ENCODE data around the gene CNKSR3.

The CNKSR3 gene

DNA sequence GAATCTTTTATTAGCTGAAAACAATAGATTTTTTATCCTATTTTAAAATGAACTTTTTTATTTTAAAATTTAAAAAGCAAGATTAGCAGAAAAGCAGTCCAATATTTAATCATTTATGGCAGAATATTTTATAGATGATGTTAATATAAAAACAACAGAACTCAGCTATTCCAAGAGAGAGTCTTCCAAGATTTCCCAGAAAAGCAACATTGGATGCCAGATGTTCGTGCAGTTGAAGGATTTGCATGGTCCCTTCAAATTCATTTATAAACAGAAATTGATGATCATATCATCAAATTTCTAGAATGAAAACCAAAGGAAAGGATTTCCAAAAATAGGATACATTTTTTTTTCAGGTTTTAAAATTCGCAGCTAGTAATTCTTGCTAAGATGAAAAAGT, 25.4 kb upstream of the CNKSR3 start:
- Histone ChIP-seq H3K4me3 (no peak overlapping the region), H3K9ac (ENCODE audit: insufficient read length) (no peak overlapping the region), H3K27ac (no peak overlapping the region), H3K36me3 (ENCODE audit: insufficient read depth, low read length) (no peaks in the 10 kb centered on the region), H3K9me3 (ENCODE audit: low read depth, low read length) (no peaks in the 10 kb centered on the region)
- no peak for DNase-seq (ENCODE audit: low read depth, low spot score)
- TF ChIP-seq FOXP2 (optimal IDR thresholded peaks at IDR 0.05; ENCODE audit: control extremely low read depth, extremely low read length, insufficient read depth) (no peak), EZH2 (IDR thresholded peaks at IDR 0.05) (no peak), POLR2AphosphoS5 (IDR thresholded peaks at IDR 0.05; ENCODE audit: borderline replicate concordance, low read depth, low read length) (no peak)

DNA sequence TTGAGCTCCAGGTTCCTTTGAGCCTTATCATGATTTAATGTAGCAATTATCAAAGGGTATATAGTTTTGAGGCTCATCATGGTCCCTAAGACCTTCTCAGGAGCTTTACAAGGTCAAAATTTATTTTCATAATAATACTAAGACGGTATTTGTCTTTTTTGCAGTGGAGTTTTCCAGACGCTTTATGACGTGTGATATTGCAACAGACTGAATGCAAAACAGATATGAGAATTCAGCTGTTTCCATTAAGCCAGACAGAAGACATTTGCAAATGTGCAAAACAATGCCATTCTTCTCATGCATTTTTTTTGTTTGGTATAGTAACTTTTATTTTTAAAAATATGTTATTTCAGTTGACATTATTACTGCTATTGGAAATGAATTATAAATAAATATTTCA, 24.7 kb upstream of the CNKSR3 start:
- no peaks in the 10 kb centered on the region for H3K9me3 ChIP-seq (ENCODE audit: low read depth, low read length)
- DNase-seq (ENCODE audit: low read depth, low spot score), result no peak
- no peak overlapping the region for H3K27ac ChIP-seq
- H3K9ac ChIP-seq (ENCODE audit: insufficient read length), result no peak overlapping the region
- TF ChIP-seq POLR2AphosphoS5 (IDR thresholded peaks at IDR 0.05; ENCODE audit: borderline replicate concordance, low read depth, low read length) (no peak), EZH2 (IDR thresholded peaks at IDR 0.05) (no peak), FOXP2 (optimal IDR thresholded peaks at IDR 0.05; ENCODE audit: control extremely low read depth, extremely low read length, insufficient read depth) (no peak)
- no peaks in the 10 kb centered on the region for H3K36me3 ChIP-seq (ENCODE audit: insufficient read depth, low read length)
- no peak overlapping the region for H3K4me3 ChIP-seq

- H3K9ac ChIP-seq (ENCODE audit: insufficient read length), result no peak overlapping the region
- no peak overlapping the region for H3K4me3 ChIP-seq
- H3K27ac ChIP-seq, result no peak overlapping the region
- no peaks in the 10 kb centered on the region for H3K36me3 ChIP-seq (ENCODE audit: insufficient read depth, low read length)
- DNase-seq (ENCODE audit: low read depth, low spot score), result no peak
- no peaks in the 10 kb centered on the region for H3K9me3 ChIP-seq (ENCODE audit: low read depth, low read length)
- TF ChIP-seq POLR2AphosphoS5 (IDR thresholded peaks at IDR 0.05; ENCODE audit: borderline replicate concordance, low read depth, low read length) (no peak), FOXP2 (optimal IDR thresholded peaks at IDR 0.05; ENCODE audit: control extremely low read depth, extremely low read length, insufficient read depth) (no peak), EZH2 (IDR thresholded peaks at IDR 0.05) (no peak)
These were observed 24.0 kb upstream of the CNKSR3 start for GRCh38 chr6:154534531-154534930.

- Histone ChIP-seq H3K4me3 (no peak overlapping the region), H3K9me3 (ENCODE audit: low read depth, low read length) (no peaks in the 10 kb centered on the region), H3K27ac (no peak overlapping the region), H3K36me3 (ENCODE audit: insufficient read depth, low read length) (no peaks in the 10 kb centered on the region), H3K9ac (ENCODE audit: insufficient read length) (no peak overlapping the region)
- DNase-seq (ENCODE audit: low read depth, low spot score), result no peak
- no peak for TF ChIP-seq FOXP2 (optimal IDR thresholded peaks at IDR 0.05; ENCODE audit: control extremely low read depth, extremely low read length, insufficient read depth)
- no peak for TF ChIP-seq POLR2AphosphoS5 (IDR thresholded peaks at IDR 0.05; ENCODE audit: borderline replicate concordance, low read depth, low read length)
- no peak for TF ChIP-seq EZH2 (IDR thresholded peaks at IDR 0.05)
These were observed 21.9 kb upstream of the CNKSR3 start for GRCh38 chr6:154532426-154532825.

DNA sequence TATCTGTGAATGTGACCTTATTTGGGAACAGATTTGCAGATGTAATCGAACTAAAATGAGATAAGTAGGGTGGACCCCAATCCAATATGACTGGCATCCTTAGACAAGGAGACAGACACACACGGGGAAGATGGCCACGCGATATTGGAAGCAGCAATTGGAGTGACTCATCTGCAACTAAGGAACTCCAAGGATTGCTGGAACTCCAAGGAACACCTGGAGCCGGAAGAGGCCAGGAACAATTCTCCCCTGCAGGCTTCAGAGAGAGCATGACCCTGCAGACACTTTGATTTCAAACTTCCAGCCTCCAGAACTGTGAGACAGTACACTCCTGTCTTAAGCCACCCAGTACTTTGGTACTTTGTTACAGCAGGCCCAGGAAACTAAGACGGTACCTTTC, 19.5 kb upstream of the CNKSR3 start:
- no peak overlapping the region for H3K27ac ChIP-seq
- no peaks in the 10 kb centered on the region for H3K36me3 ChIP-seq (ENCODE audit: insufficient read depth, low read length)
- no peak overlapping the region for H3K4me3 ChIP-seq
- no peak for DNase-seq (ENCODE audit: low read depth, low spot score)
- no peaks in the 10 kb centered on the region for H3K9me3 ChIP-seq (ENCODE audit: low read depth, low read length)
- H3K9ac ChIP-seq (ENCODE audit: insufficient read length), result no peak overlapping the region
- TF ChIP-seq FOXP2 (optimal IDR thresholded peaks at IDR 0.05; ENCODE audit: control extremely low read depth, extremely low read length, insufficient read depth) (no peak), POLR2AphosphoS5 (IDR thresholded peaks at IDR 0.05; ENCODE audit: borderline replicate concordance, low read depth, low read length) (no peak), EZH2 (IDR thresholded peaks at IDR 0.05) (no peak)

GRCh38 chr6:154528310-154528915, 17.9 kb upstream of the CNKSR3 start:
- no peak overlapping the region for H3K27ac ChIP-seq
- H3K4me3 ChIP-seq, result no peak overlapping the region
- no peak for DNase-seq (ENCODE audit: low read depth, low spot score)
- no peaks in the 10 kb centered on the region for H3K9me3 ChIP-seq (ENCODE audit: low read depth, low read length)
- no peaks in the 10 kb centered on the region for H3K36me3 ChIP-seq (ENCODE audit: insufficient read depth, low read length)
- H3K9ac ChIP-seq (ENCODE audit: insufficient read length), result no peak overlapping the region
- no peak for TF ChIP-seq FOXP2 (optimal IDR thresholded peaks at IDR 0.05; ENCODE audit: control extremely low read depth, extremely low read length, insufficient read depth)
- no peak for TF ChIP-seq POLR2AphosphoS5 (IDR thresholded peaks at IDR 0.05; ENCODE audit: borderline replicate concordance, low read depth, low read length)
- TF ChIP-seq EZH2 (IDR thresholded peaks at IDR 0.05), result no peak

DNA sequence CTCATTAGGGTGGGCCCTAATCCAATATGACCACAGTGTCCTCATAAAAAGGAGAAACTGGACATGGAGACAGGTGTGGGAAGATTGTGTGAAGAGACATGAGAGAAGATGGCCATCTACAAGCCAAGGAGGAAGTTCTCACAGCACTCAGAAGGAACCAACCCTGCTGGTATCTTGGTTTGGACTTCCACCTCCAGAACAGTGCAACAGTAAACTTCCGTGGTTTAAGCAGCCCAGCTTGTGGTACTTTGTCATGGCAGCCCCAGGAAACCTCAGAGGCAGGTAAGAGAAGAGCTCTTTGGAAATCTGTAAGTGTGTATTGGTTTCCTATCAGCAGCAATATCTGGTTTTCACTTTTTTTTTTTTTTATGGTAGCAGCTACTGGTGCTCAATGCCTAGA, 16.5 kb upstream of the CNKSR3 start:
- Histone ChIP-seq H3K4me3 (no peak overlapping the region), H3K9ac (ENCODE audit: insufficient read length) (no peak overlapping the region), H3K27ac (no peak overlapping the region), H3K36me3 (ENCODE audit: insufficient read depth, low read length) (no peaks in the 10 kb centered on the region), H3K9me3 (ENCODE audit: low read depth, low read length) (no peaks in the 10 kb centered on the region)
- no peak for TF ChIP-seq POLR2AphosphoS5 (IDR thresholded peaks at IDR 0.05; ENCODE audit: borderline replicate concordance, low read depth, low read length)
- no peak for TF ChIP-seq FOXP2 (optimal IDR thresholded peaks at IDR 0.05; ENCODE audit: control extremely low read depth, extremely low read length, insufficient read depth)
- no peak for TF ChIP-seq EZH2 (IDR thresholded peaks at IDR 0.05)
- no peak for DNase-seq (ENCODE audit: low read depth, low spot score)

- TF ChIP-seq POLR2AphosphoS5 (IDR thresholded peaks at IDR 0.05; ENCODE audit: borderline replicate concordance, low read depth, low read length), result no peak
- no peaks in the 10 kb centered on the region for H3K36me3 ChIP-seq (ENCODE audit: insufficient read depth, low read length)
- no peak overlapping the region for H3K27ac ChIP-seq
These were observed 12.1 kb upstream of the CNKSR3 start for GRCh38 chr6:154522576-154522975.

DNA sequence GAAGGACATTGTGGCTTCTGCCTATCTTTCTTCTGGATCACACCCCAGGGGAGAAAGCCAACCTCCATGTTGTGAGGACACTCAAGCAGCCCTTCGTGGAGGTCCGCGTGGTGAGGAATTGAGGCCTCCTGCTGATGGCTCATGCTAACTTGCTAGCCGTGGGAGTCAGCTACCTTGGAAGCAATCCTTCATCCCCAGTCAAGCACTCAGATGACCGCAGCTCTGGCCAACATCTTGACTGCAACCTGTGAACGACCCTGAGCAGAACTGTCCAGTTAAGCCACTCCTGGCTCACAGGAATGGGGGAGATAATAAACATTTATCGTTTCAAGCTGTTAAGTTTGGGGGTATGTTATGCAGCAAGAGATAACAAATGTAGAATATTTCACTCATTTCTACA, 10.9 kb upstream of the CNKSR3 start:
- Histone ChIP-seq H3K9me3 (ENCODE audit: low read depth, low read length) (no peaks in the 10 kb centered on the region), H3K36me3 (ENCODE audit: insufficient read depth, low read length) (no peaks in the 10 kb centered on the region), H3K9ac (ENCODE audit: insufficient read length) (no peak overlapping the region), H3K4me3 (no peak overlapping the region), H3K27ac (no peak overlapping the region)
- TF ChIP-seq EZH2 (IDR thresholded peaks at IDR 0.05) (no peak), FOXP2 (optimal IDR thresholded peaks at IDR 0.05; ENCODE audit: control extremely low read depth, extremely low read length, insufficient read depth) (no peak), POLR2AphosphoS5 (IDR thresholded peaks at IDR 0.05; ENCODE audit: borderline replicate concordance, low read depth, low read length) (no peak)
- no peak for DNase-seq (ENCODE audit: low read depth, low spot score)

More at GRCh38 chr6:154522576-154522975, 12.1 kb upstream of the CNKSR3 start:
- Histone ChIP-seq H3K4me3 (no peak overlapping the region), H3K9ac (ENCODE audit: insufficient read length) (no peak overlapping the region), H3K9me3 (ENCODE audit: low read depth, low read length) (no peaks in the 10 kb centered on the region)
- DNase-seq (ENCODE audit: low read depth, low spot score), result no peak
